Measurements from ENCODE around the gene RXFP4. TPM values are rescaled to one million over a fixed set of nuclear protein-coding genes. Genes with fewer than 3 reads are reported as not detected.

RXFP4 gene
- total RNA-seq, 4 donors from 2014 or later = not detected

- Histone ChIP-seq H3K4me1 (peaks cover 61 to 68% (median 65%) of the 10 kb centered on the region in 4 donors), H3K4me3 (no peak overlapping the region), H3K36me3 (peaks cover 0 to 4% (median 2%) of the 10 kb centered on the region in 4 donors), H3K9me3 (no peaks in the 10 kb centered on the region), H3K27ac (replicated peaks in 1 of 4) (peak overlapping the region; percentile 8 to 71 (median 42)), H3K27me3 (no peaks in the 10 kb centered on the region)
- intact Hi-C loops (cut with DNase I) = loop anchor here (1.0 kb wide), 1 partner anchor 51 kb away; no protein-coding TSS in a partner anchor
- 0% methylated on average over 1 of the region's 1 CpG for WGBS
- no peak for TF ChIP-seq EP300 (IDR thresholded peaks at IDR 0.05)
- TF ChIP-seq CTCF (IDR thresholded peaks at IDR 0.05) = peak; percentile 67 to 81 (median 67)
- no peak for DNase-seq (ENCODE audit: extremely low spot score)
Observed at GRCh38 chr1:155938220-155938627, 3.2 kb upstream of the RXFP4 start.

- Histone ChIP-seq H3K27ac (replicated peaks in 1 of 4) (peak overlapping the region; percentile 51 to 72 (median 64)), H3K9me3 (no peaks in the 10 kb centered on the region), H3K4me3 (no peak overlapping the region), H3K36me3 (peaks cover 0 to 3% (median 2%) of the 10 kb centered on the region in 4 donors), H3K27me3 (no peaks in the 10 kb centered on the region), H3K4me1 (peaks cover 58 to 72% (median 66%) of the 10 kb centered on the region in 4 donors)
- intact Hi-C loops (cut with DNase I) = no loop called here
- DNase-seq (ENCODE audit: extremely low spot score) = no peak
- WGBS = 56% methylated on average over 4 of the region's 4 CpGs
- TF ChIP-seq EP300 (IDR thresholded peaks at IDR 0.05) = no peak
- peak; percentile 23 to 48 for TF ChIP-seq POLR2AphosphoS5 (IDR thresholded peaks at IDR 0.05)
- no peak for TF ChIP-seq POLR2A (IDR thresholded peaks at IDR 0.05; ENCODE audit: low read depth)
Observed at GRCh38 chr1:155940482-155940992, 901 bp upstream of the RXFP4 start.

- H3K27ac ChIP-seq (replicated peaks in 1 of 4) = peak overlapping the region; percentile 51 to 72 (median 64)
- H3K27me3 ChIP-seq = no peaks in the 10 kb centered on the region
- DNase-seq (ENCODE audit: extremely low spot score) = no peak
- intact Hi-C loops (cut with DNase I) = no loop called here
- TF ChIP-seq POLR2A (IDR thresholded peaks at IDR 0.05; ENCODE audit: low read depth) (no peak), EP300 (IDR thresholded peaks at IDR 0.05) (no peak), POLR2AphosphoS5 (IDR thresholded peaks at IDR 0.05) (peak in 1 of 2 donors; percentile 43)
- H3K4me1 ChIP-seq = peaks cover 58 to 81% (median 76%) of the 10 kb centered on the region in 4 donors
- H3K9me3 ChIP-seq = no peaks in the 10 kb centered on the region
- H3K4me3 ChIP-seq = no peak overlapping the region
- WGBS = 85% methylated on average over 19 of the region's 29 CpGs
- H3K36me3 ChIP-seq = peaks cover 3 to 17% (median 16%) of the 10 kb centered on the region in 4 donors
Observed at GRCh38 chr1:155941845-155942531, 550 bp downstream of the RXFP4 start.

- Histone ChIP-seq H3K27ac (replicated peaks in 1 of 4) (peak overlapping the region in 2 of 4 donors; percentile 64 to 72), H3K9me3 (no peaks in the 10 kb centered on the region), H3K4me3 (no peak overlapping the region), H3K27me3 (no peaks in the 10 kb centered on the region), H3K4me1 (peaks cover 58 to 81% (median 76%) of the 10 kb centered on the region in 4 donors), H3K36me3 (peaks cover 9 to 24% (median 22%) of the 10 kb centered on the region in 4 donors)
- no peak for TF ChIP-seq CTCF (IDR thresholded peaks at IDR 0.05)
- no peak for TF ChIP-seq POLR2AphosphoS5 (IDR thresholded peaks at IDR 0.05)
- intact Hi-C loops (cut with DNase I) = no loop called here
- WGBS = 59% methylated on average over 4 of the region's 11 CpGs
- no peak for DNase-seq (ENCODE audit: extremely low spot score)
Observed at GRCh38 chr1:155942578-155943141, 1.2 kb downstream of the RXFP4 start.

GRCh38 chr1:155944444-155944799 is 3.0 kb downstream of the RXFP4 start:
- 45% methylated on average over 6 of the region's 6 CpGs for WGBS
- Histone ChIP-seq H3K9me3 (no peaks in the 10 kb centered on the region), H3K27ac (replicated peaks in 1 of 4) (peak overlapping the region in 3 of 4 donors; percentile 1 to 46 (median 13)), H3K27me3 (no peaks in the 10 kb centered on the region), H3K4me3 (no peak overlapping the region), H3K36me3 (peaks cover 26 to 41% (median 40%) of the 10 kb centered on the region in 4 donors), H3K4me1 (peaks cover 43 to 65% (median 61%) of the 10 kb centered on the region in 4 donors)
- TF ChIP-seq CTCF (IDR thresholded peaks at IDR 0.05) (no peak), EP300 (IDR thresholded peaks at IDR 0.05) (no peak), POLR2AphosphoS5 (IDR thresholded peaks at IDR 0.05) (no peak), POLR2A (IDR thresholded peaks at IDR 0.05; ENCODE audit: low read depth) (no peak)
- intact Hi-C loops (cut with DNase I) = no loop called here
- DNase-seq (ENCODE audit: extremely low spot score) = no peak
